K562 (cell line): ENCODE measurements around the gene COMTD1. TPM values are rescaled to one million over a fixed set of nuclear protein-coding genes. Genes with fewer than 3 reads are reported as not detected.
A peak's percentile ranks its signal among the peaks of the same experiment; 100 is the strongest.

Experiments used
- CHD4 ChIP-seq: fragments of 200-600 bp; sonication (generic); IDR thresholded peaks from 3 replicates; pipeline ENCODE4 v1.6.1; 2012; ENCODE audit warnings: low read depth, mild to moderate bottlenecking, mixed read lengths, low read length, inconsistent platforms; ENCODE audit not compliant: insufficient read depth, insufficient replicate concordance, poor library complexity, severe bottlenecking
- E2F6 ChIP-seq, 2 experiments: IDR thresholded peaks; 2 replicates each; pipeline ENCODE4 v1.6.1; 2011; ENCODE audit warnings: borderline replicate concordance in 1 of 2, control low read depth in 1 of 2, low read depth in 1 of 2, low read length in 1 of 2, mild to moderate bottlenecking in 1 of 2, mixed read lengths in 1 of 2, moderate library complexity in 1 of 2; ENCODE audit not compliant: insufficient read depth in 1 of 2, insufficient read length in 1 of 2, poor library complexity in 1 of 2, severe bottlenecking in 1 of 2; ENCODE audit errors: extremely low read depth in 1 of 2
- ETV1 ChIP-seq: fragments of 450-650 bp; conservative IDR thresholded peaks from 2 replicates; pipeline ENCODE4 v1.6.1; 2016; ENCODE audit warnings: missing genetic modification characterization, control low read depth, low read depth, missing compliant biosample characterization
- EZH2 ChIP-seq: IDR thresholded peaks from 2 replicates; pipeline ENCODE4 v1.6.1; 2012; ENCODE audit warnings: low read depth, mild to moderate bottlenecking, inconsistent platforms, low read length, borderline replicate concordance
- HMG20B ChIP-seq: fragments of 250-450 bp; sonication (Bioruptor Pico); IDR thresholded peaks from 2 replicates; pipeline ENCODE4 v1.5.0; 2021; ENCODE audit warnings: mild to moderate bottlenecking
- HNRNPLL ChIP-seq: fragments of 200-400 bp; formaldehyde crosslinking; IDR thresholded peaks from 2 replicates; pipeline ENCODE4 v1.6.1; 2017; ENCODE audit warnings: low read length, low read depth, mild to moderate bottlenecking; ENCODE audit not compliant: poor library complexity, severe bottlenecking
- HOMEZ ChIP-seq: fragments of 250-450 bp; sonication (Bioruptor Pico); IDR thresholded peaks from 2 replicates; pipeline ENCODE4 v1.4.0; 2020; ENCODE audit warnings: mild to moderate bottlenecking, moderate library complexity
- KHSRP ChIP-seq: fragments of 450-650 bp; IDR thresholded peaks from 2 replicates; pipeline ENCODE4 v1.6.1; 2017
- KLF1 ChIP-seq: fragments of 450-650 bp; IDR thresholded peaks from 2 replicates; pipeline ENCODE4 v1.6.1; 2016; ENCODE audit warnings: missing genetic modification characterization, missing compliant biosample characterization
- KLF16 ChIP-seq: IDR thresholded peaks from 2 replicates; pipeline ENCODE4 v1.6.1; 2016; ENCODE audit warnings: antibody characterized with exemption
- MIER1 ChIP-seq: fragments of 450-650 bp; IDR thresholded peaks from 2 replicates; pipeline ENCODE4 v1.6.1; 2016; ENCODE audit warnings: antibody characterized with exemption, mild to moderate bottlenecking, low read depth
- MXI1 ChIP-seq: IDR thresholded peaks from 2 replicates; pipeline ENCODE4 v1.6.1; 2011; ENCODE audit warnings: low read depth, mild to moderate bottlenecking, improper control_type of control experiment, low read length
- NFATC3 ChIP-seq: fragments of 450-650 bp; IDR thresholded peaks from 2 replicates; pipeline ENCODE4 v1.6.1; 2017; ENCODE audit warnings: mild to moderate bottlenecking
- POLR2AphosphoS2 ChIP-seq: IDR thresholded peaks from 2 replicates; pipeline ENCODE4 v1.6.1; 2012; ENCODE audit warnings: low read length, improper control_type of control experiment
- PRPF4 ChIP-seq: fragments of 200-400 bp; formaldehyde crosslinking; IDR thresholded peaks from one replicate; pipeline ENCODE4 v1.6.1; 2017; ENCODE audit warnings: low read length, low read depth, mild to moderate bottlenecking; ENCODE audit not compliant: insufficient read depth, poor library complexity, severe bottlenecking
- RCOR1 ChIP-seq, 2 experiments: IDR thresholded peaks; 2 replicates each; pipeline ENCODE4 v1.6.1; 2012; ENCODE audit warnings: low read depth in 2 of 2, low read length in 2 of 2, borderline replicate concordance in 1 of 2, improper control_type of control experiment in 1 of 2
- RUNX1 ChIP-seq: sonication (generic); IDR thresholded peaks from 2 replicates; pipeline ENCODE4 v1.6.1; 2016; ENCODE audit warnings: antibody characterized with exemption, low read depth
- TRIM25 ChIP-seq: fragments of 450-650 bp; IDR thresholded peaks from 2 replicates; pipeline ENCODE4 v1.7.0; 2016; ENCODE audit warnings: borderline replicate concordance
- TSC22D4 ChIP-seq: fragments of 450-650 bp; IDR thresholded peaks from 2 replicates; pipeline ENCODE4 v1.6.1; 2016; ENCODE audit warnings: missing genetic modification characterization, missing biosample characterization, control low read depth
- ZBTB33 ChIP-seq: sonication (generic); formaldehyde crosslinking; IDR thresholded peaks from 2 replicates; pipeline ENCODE4 v1.8.1; 2023; ENCODE audit warnings: mild to moderate bottlenecking, missing genetic modification reagents
- ZBTB7A ChIP-seq: IDR thresholded peaks from 2 replicates; pipeline ENCODE4 v1.6.1; 2011; ENCODE audit warnings: low read depth, mild to moderate bottlenecking, low read length, moderate library complexity, borderline replicate concordance; ENCODE audit not compliant: control insufficient read depth
- ZC3H11A ChIP-seq: IDR thresholded peaks from 2 replicates; pipeline ENCODE4 v1.6.1; 2012; ENCODE audit warnings: low read depth, low read length, improper control_type of control experiment
- ZC3H4 ChIP-seq: sonication (generic); formaldehyde crosslinking; IDR thresholded peaks from 2 replicates; pipeline ENCODE4 v1.9.0; 2021; ENCODE audit warnings: missing genetic modification reagents, borderline replicate concordance
- ZNF583 ChIP-seq: fragments of 250-450 bp; sonication (Bioruptor Pico); IDR thresholded peaks from 2 replicates; pipeline ENCODE4 v1.4.0; 2020
- polyA plus RNA-seq, 8 experiments: library from polyadenylated mRNA; depleted of rRNA in 4 of 8; stranded (reverse) in 5 of 8; unstranded in 3 of 8; fragments of >200 nt; fragmentation: Nextera tagmentation in 2 of 8; fragmentation: Illumina TruSeq in 1 of 8; extraction: Ambion mirVana in 2 of 8; extraction: Trizol in 1 of 8; gene quantifications; 2 replicates each; pipeline versions ENCODE4 v1.2.1 to v1.2.3, GENCODE V29; 2011 to 2014; ENCODE audit warnings: inconsistent platforms in 1 of 8, missing spikeins in 1 of 8
- total RNA-seq, 7 experiments: library from RNA; depleted of rRNA in 6 of 7; stranded (reverse); fragments of >200 nt in 6 of 7; fragmentation: Illumina TruSeq in 2 of 7; extraction: Trizol in 2 of 7; gene quantifications; 2 replicates each; pipeline versions ENCODE4 v1.2.1 to v1.2.3, GENCODE V29; 2011 to 2021; ENCODE audit warnings: low replicate concordance in 1 of 7

Gene COMTD1
- total and polyA plus RNA-seq, 9 of the 15 experiments (the other 6 are each of a cell fraction or from before 2014, with no cell fraction given) = 0.41 to 112 (median 13.7) TPM

- no peak for TF ChIP-seq TRIM25
- no peak for TF ChIP-seq KHSRP
- no peak for TF ChIP-seq ZC3H11A
- TF ChIP-seq ZBTB7A = no peak
- no peak for TF ChIP-seq KLF16
- no peak for TF ChIP-seq PRPF4
- TF ChIP-seq MIER1 = no peak; the same call in 1 of the 2 replicates
- TF ChIP-seq ETV1 (tag) = no peak
- TF ChIP-seq EZH2 = no peak
- no peak for TF ChIP-seq TSC22D4 (tag)
- TF ChIP-seq HOMEZ (CRISPR knock-in tag) = no peak
- TF ChIP-seq NFATC3 = no peak
- TF ChIP-seq ZNF583 (CRISPR knock-in tag) = peak; percentile 24; the same call in 1 of the 2 replicates
- no peak for TF ChIP-seq HNRNPLL
- no peak; a peak in 1 of 4 replicates for TF ChIP-seq RCOR1 (IDR thresholded peaks at IDR 0.05; ENCODE audit: borderline replicate concordance in 1 of 2, low read depth in 2 of 2, low read length in 2 of 2)
- TF ChIP-seq ZBTB33 (CRISPR knock-in tag) = no peak
- TF ChIP-seq MXI1 = no peak; the same call in 1 of the 2 replicates
- no peak for TF ChIP-seq HMG20B
- peak; percentile 24 to 59 for TF ChIP-seq E2F6 (IDR thresholded peaks at IDR 0.05; ENCODE audit: borderline replicate concordance in 1 of 2, extremely low read depth in 1 of 2, insufficient read depth in 1 of 2, insufficient read length in 1 of 2, low read depth in 1 of 2, low read length in 1 of 2, poor library complexity in 1 of 2, severe bottlenecking in 1 of 2)
- TF ChIP-seq ZC3H4 (CRISPR knock-in tag) = no peak
- no peak for TF ChIP-seq RUNX1
- peak; percentile 39 for TF ChIP-seq CHD4
- no peak for TF ChIP-seq POLR2AphosphoS2
- TF ChIP-seq KLF1 = peak; percentile 84
These were observed 25.9 kb downstream of the COMTD1 start (continued) for GRCh38 chr10:75209921-75210281.
